ENCODE results near the gene PCDH11X.
"Not testable (repeated sequence)": the region's sequence is repeated elsewhere in the genome, so short reads cannot be mapped to it uniquely, and the experiment has no call there.

DNA sequence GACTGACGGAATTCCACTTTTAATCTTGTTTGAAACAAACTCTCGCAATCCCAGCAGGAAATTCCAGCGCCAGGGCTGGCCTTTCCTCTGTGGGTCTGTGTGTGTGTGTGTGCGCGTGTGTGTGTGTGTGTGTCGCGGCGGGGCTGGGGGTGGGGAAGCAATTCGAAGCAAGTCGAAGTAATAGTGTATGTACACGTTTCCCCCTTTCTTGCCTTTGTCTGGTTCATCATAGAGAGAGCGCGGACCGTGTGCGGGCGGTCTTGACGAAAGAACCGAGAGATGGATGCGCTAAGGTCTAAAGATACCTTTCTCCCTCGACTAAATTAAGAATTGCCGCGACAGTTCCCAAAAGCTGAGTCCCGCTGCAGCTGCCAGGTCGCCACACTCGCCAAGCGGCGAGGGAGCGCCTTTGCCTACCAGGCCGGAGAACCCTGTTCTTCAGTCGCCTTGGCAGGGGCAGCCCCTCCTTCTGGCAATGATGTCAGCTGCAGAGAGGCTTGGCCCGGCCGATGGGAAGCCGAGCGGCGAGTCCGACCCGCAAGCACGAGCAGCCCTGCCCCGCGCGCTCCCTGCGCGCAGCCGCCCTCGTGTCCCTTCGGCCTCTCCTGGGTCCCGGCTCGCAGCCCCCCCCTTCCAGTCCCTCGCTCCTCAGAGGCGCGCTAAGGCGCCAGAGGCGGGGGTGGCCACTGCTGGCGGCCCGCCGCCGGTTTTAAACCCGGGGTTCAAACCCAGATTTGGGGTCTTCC is 2.6 kb downstream of the PCDH11X start:
- TF ChIP-seq CTCF, POLR2A (IDR thresholded peaks at IDR 0.05): not testable (repeated sequence)

Measured in uterus (tissue), 2 donors.